HepG2 (cell line): ENCODE results near the gene LDB2. TPM values are rescaled to one million over a fixed set of nuclear protein-coding genes. Genes with fewer than 3 reads are reported as not detected.

ENCODE experiments used
- AHDC1 ChIP-seq: sonication (generic); formaldehyde crosslinking; IDR thresholded peaks from 2 replicates; pipeline ENCODE4 v1.5.1; 2020; ENCODE audit warnings: mild to moderate bottlenecking, missing genetic modification reagents, borderline replicate concordance
- ARNT2 ChIP-seq: sonication (generic); formaldehyde crosslinking; IDR thresholded peaks from 2 replicates; pipeline ENCODE4 v1.8.0; 2022; ENCODE audit warnings: mild to moderate bottlenecking, low read depth, missing genetic modification reagents, moderate library complexity
- CTCF ChIP-seq: sonication (generic); formaldehyde crosslinking; IDR thresholded peaks from 2 replicates; pipeline ENCODE4 v1.5.0; 2020; ENCODE audit warnings: mild to moderate bottlenecking, missing genetic modification reagents, moderate library complexity
- FOXO4 ChIP-seq: sonication (generic); formaldehyde crosslinking; conservative IDR thresholded peaks from 2 replicates; pipeline ENCODE4 v1.8.1; 2023; ENCODE audit warnings: missing genetic modification reagents
- GTF3A ChIP-seq: sonication (generic); formaldehyde crosslinking; conservative IDR thresholded peaks from 2 replicates; pipeline ENCODE4 v1.4.0; 2020; ENCODE audit warnings: mild to moderate bottlenecking, missing genetic modification reagents
- HMG20A ChIP-seq: IDR thresholded peaks from 2 replicates; pipeline ENCODE4 v1.6.1; 2016; ENCODE audit warnings: borderline replicate concordance
- JUND ChIP-seq: sonication (generic); formaldehyde crosslinking; IDR thresholded peaks from 2 replicates; pipeline ENCODE4 v1.8.0; 2022; ENCODE audit warnings: mild to moderate bottlenecking, missing genetic modification reagents
- NR2C2 ChIP-seq: sonication (generic); formaldehyde crosslinking; IDR thresholded peaks from 2 replicates; pipeline ENCODE4 v1.4.0; 2020; ENCODE audit warnings: missing genetic modification reagents, mild to moderate bottlenecking, moderate library complexity, borderline replicate concordance
- RARA ChIP-seq: IDR thresholded peaks from 2 replicates; pipeline ENCODE4 v1.6.1; 2016; ENCODE audit warnings: missing genetic modification reagents, missing compliant biosample characterization
- RBAK ChIP-seq: sonication (generic); formaldehyde crosslinking; IDR thresholded peaks from 2 replicates; pipeline ENCODE4 v1.5.1; 2020; ENCODE audit warnings: mild to moderate bottlenecking, missing genetic modification reagents
- RXRB ChIP-seq: IDR thresholded peaks from 2 replicates; pipeline ENCODE4 v1.6.1; 2016; ENCODE audit warnings: borderline replicate concordance, missing genetic modification reagents, missing compliant biosample characterization
- SMC3 ChIP-seq: IDR thresholded peaks from 2 replicates; pipeline ENCODE4 v1.6.1; 2011; ENCODE audit warnings: low read length, improper control_type of control experiment
- TBL1XR1 ChIP-seq: fragments of 150-350 bp; IDR thresholded peaks from 2 replicates; pipeline ENCODE4 v1.6.1; 2014; ENCODE audit warnings: borderline replicate concordance, low read length; ENCODE audit not compliant: partially characterized antibody
- XRCC5 ChIP-seq: fragments of 200-400 bp; formaldehyde crosslinking; optimal IDR thresholded peaks from 2 replicates; pipeline ENCODE3; 2017; ENCODE audit warnings: mild to moderate bottlenecking, low read length
- ZFP36L2 ChIP-seq: sonication (generic); formaldehyde crosslinking; IDR thresholded peaks from 2 replicates; pipeline ENCODE4 v1.4.0; 2020; ENCODE audit warnings: missing genetic modification reagents
- ZFP82 ChIP-seq: sonication (generic); formaldehyde crosslinking; IDR thresholded peaks from 2 replicates; pipeline ENCODE4 v1.5.1; 2020; ENCODE audit warnings: mild to moderate bottlenecking, missing genetic modification reagents, borderline replicate concordance
- ZFY ChIP-seq: sonication (generic); formaldehyde crosslinking; IDR thresholded peaks from 2 replicates; pipeline ENCODE4 v1.4.0; 2020; ENCODE audit warnings: missing genetic modification reagents
- ZNF235 ChIP-seq: sonication (generic); formaldehyde crosslinking; IDR thresholded peaks from 2 replicates; pipeline ENCODE4 v1.8.1; 2023; ENCODE audit warnings: mild to moderate bottlenecking, missing genetic modification reagents, borderline replicate concordance
- ZNF569 ChIP-seq: sonication (generic); formaldehyde crosslinking; IDR thresholded peaks from 2 replicates; pipeline ENCODE4 v1.5.0; 2020; ENCODE audit warnings: mild to moderate bottlenecking, missing genetic modification reagents, moderate library complexity, borderline replicate concordance
- ZNF614 ChIP-seq: IDR thresholded peaks from 2 replicates; pipeline ENCODE4 v1.6.1; 2018; ENCODE audit warnings: missing biosample characterization, missing genetic modification reagents, inconsistent platforms, borderline replicate concordance
- polyA plus RNA-seq, 8 experiments: library from polyadenylated mRNA; depleted of rRNA in 3 of 8; stranded (reverse) in 7 of 8; unstranded in 1 of 8; fragments of >200 nt; fragmentation: Illumina TruSeq in 4 of 8; extraction: Trizol in 4 of 8; gene quantifications; 2 replicates each; pipeline versions ENCODE4 v1.2.1 to v1.2.3, GENCODE V29; 2011 to 2016; ENCODE audit warnings: low read depth in 4 of 8, missing spikeins in 1 of 8, mixed read lengths in 1 of 8; ENCODE audit not compliant: insufficient read depth in 1 of 8
- total RNA-seq, 5 experiments: library from RNA; depleted of rRNA; stranded (reverse); fragments of >200 nt; fragmentation: Illumina TruSeq; extraction: Trizol; gene quantifications; 2 replicates each; pipeline ENCODE4 v1.2.3, GENCODE V29; 2016; ENCODE audit warnings: low read depth in 1 of 5

Gene LDB2
- total and polyA plus RNA-seq, 2 of the 13 experiments (the other 11 are each of a cell fraction or from before 2014, with no cell fraction given) = not detected

GRCh38 chr4:16844816-16845586 is 53.4 kb downstream of the LDB2 start (continued):
- no peak for TF ChIP-seq AHDC1 (CRISPR knock-in tag)
- TF ChIP-seq FOXO4 (CRISPR knock-in tag) = no peak
- TF ChIP-seq NR2C2 (CRISPR knock-in tag) = no peak
- TF ChIP-seq ZFP36L2 (CRISPR knock-in tag) = no peak
- no peak for TF ChIP-seq JUND (CRISPR knock-in tag)
- TF ChIP-seq SMC3 = peak; percentile 44; the same call in 1 of the 2 replicates
- no peak for TF ChIP-seq GTF3A (CRISPR knock-in tag)
- no peak for TF ChIP-seq ZFP82 (CRISPR knock-in tag)
- TF ChIP-seq CTCF (CRISPR knock-in tag) = peak; percentile 58
- TF ChIP-seq ZNF569 = no peak
- no peak for TF ChIP-seq ARNT2 (CRISPR knock-in tag)
- TF ChIP-seq RARA = no peak
- peak; percentile 62; the same call in 1 of the 2 replicates for TF ChIP-seq ZNF614 (CRISPR knock-in tag)
- TF ChIP-seq RXRB (CRISPR knock-in tag) = peak; percentile 95
- TF ChIP-seq ZFY (CRISPR knock-in tag) = no peak
- no peak for TF ChIP-seq XRCC5
- TF ChIP-seq HMG20A = 0 out of 2 replicates have a peak, but pooled peaks have one; percentile 21
- no peak for TF ChIP-seq RBAK
- no peak for TF ChIP-seq TBL1XR1
- no peak for TF ChIP-seq ZNF235 (CRISPR knock-in tag)
